ENCODE measurements around the gene MYO3A. TPM values are rescaled to one million over a fixed set of nuclear protein-coding genes. Genes with fewer than 3 reads are reported as not detected.

The MYO3A gene
- total RNA-seq, 1 experiment from 2014 or later: not detected

DNA sequence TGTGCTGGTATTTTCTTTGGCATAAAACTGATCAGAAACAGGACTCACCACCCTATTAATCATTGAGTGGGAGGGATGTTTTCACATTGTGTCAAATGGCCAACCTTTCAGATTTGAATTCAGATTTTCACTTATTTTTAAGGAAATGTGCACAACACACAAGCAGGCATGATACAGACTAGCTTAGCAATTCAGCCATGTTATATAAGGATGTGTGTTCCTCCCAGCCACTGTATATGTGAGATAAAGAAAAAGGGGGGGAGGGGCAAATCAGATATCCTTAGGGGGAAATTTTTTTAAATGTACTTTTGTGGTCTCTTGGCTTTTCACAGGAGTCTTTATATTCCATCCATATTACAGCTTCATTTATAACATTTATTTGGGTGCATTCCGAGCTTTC, 285.6 kb downstream of the MYO3A start:
- in situ Hi-C loops (cut with HindIII; ENCODE audit: low pct_unique_long_range_greater_than_20kb, low sequenced_read_pairs): no loop called here
- no peak for DNase-seq (ENCODE audit: low read depth, low spot score)

DNA sequence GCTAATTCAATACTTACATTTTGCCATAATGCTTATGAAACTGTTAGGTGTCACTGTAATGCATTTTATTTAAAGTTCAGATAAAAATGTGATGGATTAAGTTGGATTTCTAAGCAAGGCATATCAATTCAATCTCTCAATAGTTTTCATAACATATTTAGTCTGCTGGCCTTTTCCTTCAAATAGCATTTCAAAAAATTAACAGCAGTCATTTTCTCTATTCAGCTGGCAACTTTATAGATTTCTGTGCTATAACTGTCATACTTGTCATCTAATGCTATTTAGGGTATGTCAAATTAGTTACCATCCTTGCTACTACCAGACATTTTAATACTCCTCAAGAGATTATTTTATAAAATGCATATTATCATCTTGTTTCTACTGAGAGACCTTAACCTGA, 286.9 kb downstream of the MYO3A start:
- in situ Hi-C loops (cut with HindIII; ENCODE audit: low pct_unique_long_range_greater_than_20kb, low sequenced_read_pairs): no loop called here
- no peak for DNase-seq (ENCODE audit: low read depth, low spot score)

DNA sequence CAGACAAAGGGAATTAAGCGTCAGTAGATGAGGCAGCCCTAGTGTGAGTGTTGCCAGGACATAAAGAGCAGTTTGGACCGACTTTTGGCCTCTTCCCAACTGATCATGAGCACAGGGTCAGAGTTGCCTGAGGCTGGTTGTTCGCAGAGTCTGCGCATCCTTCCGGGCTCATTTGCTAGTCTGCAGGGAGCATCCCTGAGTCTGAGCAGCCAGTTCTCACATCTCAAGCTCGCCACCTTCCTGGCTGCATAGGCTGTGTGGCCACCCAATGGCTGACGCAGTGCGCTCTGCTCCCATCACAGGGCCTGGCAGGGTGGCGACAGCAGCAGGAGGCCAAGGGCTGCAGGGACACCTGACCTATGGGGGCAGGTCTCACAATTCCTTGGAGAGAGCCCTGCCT, 287.5 kb downstream of the MYO3A start:
- in situ Hi-C loops (cut with HindIII; ENCODE audit: low pct_unique_long_range_greater_than_20kb, low sequenced_read_pairs): no loop called here
- no peak for DNase-seq (ENCODE audit: low read depth, low spot score)

DNA sequence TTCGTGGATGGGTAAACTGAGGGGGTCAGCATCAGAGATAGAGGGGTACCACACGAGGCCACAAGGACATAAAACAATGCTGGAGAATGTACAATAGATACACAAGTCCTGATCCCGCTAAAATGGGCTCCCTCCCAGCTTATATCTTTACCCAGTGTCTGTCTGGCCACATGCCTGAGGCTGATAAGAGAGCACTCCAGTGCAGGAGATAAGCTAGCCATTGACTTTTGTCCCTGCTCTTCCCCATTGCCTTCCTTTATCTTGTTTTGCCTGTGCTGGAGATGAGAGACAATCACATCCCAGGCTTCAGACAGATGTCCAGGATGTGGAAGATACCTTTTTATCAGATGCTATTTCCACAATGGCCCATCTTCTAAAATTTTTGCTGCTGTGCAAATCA, 288.5 kb downstream of the MYO3A start:
- DNase-seq (ENCODE audit: low read depth, low spot score): no peak
- in situ Hi-C loops (cut with HindIII; ENCODE audit: low pct_unique_long_range_greater_than_20kb, low sequenced_read_pairs): no loop called here

DNA sequence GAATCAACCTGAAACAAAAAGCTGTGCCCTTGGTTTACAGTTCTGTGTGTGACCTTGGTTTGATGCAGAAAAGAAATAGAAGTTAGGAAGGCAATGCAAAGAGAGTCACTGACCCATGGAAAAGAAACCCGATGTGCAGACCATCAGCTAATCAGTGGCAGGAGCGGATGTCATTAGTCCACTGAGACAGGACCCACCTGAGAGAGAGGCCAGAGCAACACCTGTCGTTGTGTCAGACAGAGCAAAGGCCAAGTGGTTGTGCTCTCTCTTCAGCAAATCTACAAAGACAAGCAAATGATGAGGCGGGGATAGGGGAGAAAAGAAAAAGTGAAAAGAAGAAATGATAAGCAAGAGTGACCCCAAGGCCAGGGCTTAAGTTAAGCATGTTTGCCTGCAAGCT, 291.3 kb downstream of the MYO3A start:
- in situ Hi-C loops (cut with HindIII; ENCODE audit: low pct_unique_long_range_greater_than_20kb, low sequenced_read_pairs): no loop called here
- no peak for DNase-seq (ENCODE audit: low read depth, low spot score)

DNA sequence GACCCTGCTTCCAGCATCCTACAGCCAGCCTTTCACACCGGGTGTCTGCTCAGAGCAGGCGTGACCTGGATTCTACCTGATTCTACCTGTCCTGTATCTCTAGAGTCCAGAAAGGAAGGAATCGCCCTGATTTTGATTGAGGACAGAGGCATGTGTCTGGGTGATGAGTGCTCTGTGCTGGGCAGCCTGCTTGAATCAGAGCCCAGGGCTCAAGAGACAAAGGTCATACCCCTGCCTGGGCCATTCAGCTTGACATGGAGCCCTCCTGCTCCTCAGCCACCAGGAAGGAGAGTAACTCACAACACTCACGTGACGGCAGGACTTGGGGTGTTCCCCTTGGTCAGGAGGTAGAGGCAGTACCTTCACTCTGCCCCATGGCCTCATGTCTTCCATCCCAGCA, 293.8 kb downstream of the MYO3A start:
- in situ Hi-C loops (cut with HindIII; ENCODE audit: low pct_unique_long_range_greater_than_20kb, low sequenced_read_pairs): no loop called here
- no peak for DNase-seq (ENCODE audit: low read depth, low spot score)

DNA sequence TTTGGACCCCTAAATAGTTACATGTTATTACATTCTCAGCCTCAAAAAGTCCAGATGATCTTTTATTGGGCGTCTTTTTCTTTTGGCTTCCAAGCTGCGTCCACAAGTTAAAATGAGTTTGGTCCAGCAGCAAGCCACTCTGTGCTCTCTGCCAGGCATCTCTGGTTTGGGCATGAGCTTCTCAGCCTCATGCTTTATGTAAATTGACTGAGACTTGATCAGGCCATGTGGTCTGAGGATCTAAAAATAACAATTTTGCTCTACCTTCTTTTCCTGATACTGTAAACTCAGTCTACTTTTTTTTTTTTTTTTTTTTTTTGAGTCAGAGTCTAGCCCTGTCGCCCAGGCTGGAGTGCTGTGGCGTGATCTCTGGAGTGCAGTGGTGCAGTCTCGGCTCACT, 298.1 kb downstream of the MYO3A start:
- in situ Hi-C loops (cut with HindIII; ENCODE audit: low pct_unique_long_range_greater_than_20kb, low sequenced_read_pairs): no loop called here
- DNase-seq (ENCODE audit: low read depth, low spot score): no peak

DNA sequence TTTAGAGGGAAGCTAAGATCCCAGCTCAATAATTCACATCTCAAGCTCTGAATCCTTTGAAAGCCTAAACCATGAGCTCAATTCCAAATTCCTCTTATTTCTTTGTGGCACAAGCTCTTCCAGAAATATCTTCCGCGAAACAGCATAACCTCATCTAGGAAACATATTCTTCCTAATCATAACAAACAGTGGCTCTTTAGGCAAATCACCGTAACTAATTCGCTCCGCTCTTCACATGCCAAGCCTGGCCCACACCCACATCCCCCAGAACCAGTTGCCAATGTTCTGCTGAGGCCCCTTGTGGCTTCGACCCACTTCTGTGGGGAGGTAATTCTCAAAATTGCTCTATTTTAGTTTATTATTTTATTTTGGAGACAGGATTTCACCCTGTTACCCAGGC, 301.7 kb downstream of the MYO3A start:
- DNase-seq (ENCODE audit: low read depth, low spot score): no peak
- in situ Hi-C loops (cut with HindIII; ENCODE audit: low pct_unique_long_range_greater_than_20kb, low sequenced_read_pairs): no loop called here

DNA sequence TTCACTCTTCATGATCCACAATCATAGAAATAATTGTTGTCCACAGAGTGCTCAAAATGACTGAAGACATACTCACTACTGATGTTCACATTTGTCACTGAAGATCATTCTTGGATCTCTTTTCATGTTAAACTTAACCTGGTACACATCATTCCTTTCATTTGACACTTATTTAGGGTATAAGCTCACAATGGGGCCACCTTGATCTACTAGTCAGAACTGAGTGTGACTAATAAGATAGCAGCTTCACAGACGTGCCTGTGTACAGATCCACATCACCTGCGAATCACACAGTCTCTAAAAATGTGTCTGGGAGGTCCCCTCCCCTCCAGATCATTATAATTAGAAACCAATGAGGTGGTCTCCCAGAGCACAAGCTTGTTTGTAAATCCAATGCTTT, 304.3 kb downstream of the MYO3A start:
- in situ Hi-C loops (cut with HindIII; ENCODE audit: low pct_unique_long_range_greater_than_20kb, low sequenced_read_pairs): no loop called here
- no peak for DNase-seq (ENCODE audit: low read depth, low spot score)

DNA sequence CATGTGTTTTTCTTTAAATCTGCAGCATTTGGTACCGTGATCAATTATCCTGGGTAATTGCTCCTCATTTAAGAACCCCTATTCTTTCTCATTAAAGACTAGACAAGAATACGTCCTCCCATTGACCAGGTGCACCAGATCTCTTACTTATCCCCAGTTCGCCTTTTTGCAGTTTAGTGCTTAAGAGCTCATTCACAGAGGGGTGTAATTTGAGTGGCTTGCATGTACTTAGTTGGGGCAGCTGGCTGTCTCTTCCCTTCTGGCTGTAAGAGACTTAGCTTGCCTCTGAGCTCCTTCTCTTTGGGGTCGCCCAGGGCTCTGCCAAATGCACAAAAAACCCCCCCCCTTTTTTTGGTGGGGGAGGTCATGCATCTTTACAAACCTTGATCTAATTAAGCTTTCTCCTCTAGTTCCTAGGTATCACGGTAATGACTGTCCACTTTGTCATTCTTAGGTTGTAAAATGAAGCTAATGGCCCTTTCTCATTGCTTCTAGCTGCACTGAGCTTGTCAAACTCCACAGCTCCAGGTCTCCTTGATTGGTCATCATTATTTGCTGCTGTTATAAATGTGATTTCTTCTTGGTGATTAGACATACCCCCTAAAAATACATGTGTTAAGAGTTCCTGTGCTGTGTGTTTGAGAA, 308.8 kb downstream of the MYO3A start:
- no peak for DNase-seq (ENCODE audit: low read depth, low spot score)
- in situ Hi-C loops (cut with HindIII; ENCODE audit: low pct_unique_long_range_greater_than_20kb, low sequenced_read_pairs): no loop called here

DNA sequence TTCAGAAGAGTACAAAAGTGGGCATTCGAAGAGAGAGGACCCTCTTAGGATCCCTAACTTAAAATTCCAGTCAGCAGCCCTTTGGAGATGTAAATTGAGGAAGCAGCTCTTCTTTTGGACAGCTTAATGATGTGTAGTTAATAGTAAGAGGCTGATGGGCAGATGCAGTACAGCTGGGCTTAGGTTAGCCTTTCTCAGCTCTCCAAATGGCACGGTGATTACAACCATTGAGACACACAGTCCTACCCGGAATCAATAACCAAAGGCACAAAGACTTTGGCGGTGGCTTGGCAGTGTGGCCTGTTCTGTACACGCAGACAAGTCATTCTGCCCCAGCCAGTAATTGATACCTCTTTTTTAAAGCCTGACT, 309.3 kb downstream of the MYO3A start:
- in situ Hi-C loops (cut with HindIII; ENCODE audit: low pct_unique_long_range_greater_than_20kb, low sequenced_read_pairs): no loop called here

DNA sequence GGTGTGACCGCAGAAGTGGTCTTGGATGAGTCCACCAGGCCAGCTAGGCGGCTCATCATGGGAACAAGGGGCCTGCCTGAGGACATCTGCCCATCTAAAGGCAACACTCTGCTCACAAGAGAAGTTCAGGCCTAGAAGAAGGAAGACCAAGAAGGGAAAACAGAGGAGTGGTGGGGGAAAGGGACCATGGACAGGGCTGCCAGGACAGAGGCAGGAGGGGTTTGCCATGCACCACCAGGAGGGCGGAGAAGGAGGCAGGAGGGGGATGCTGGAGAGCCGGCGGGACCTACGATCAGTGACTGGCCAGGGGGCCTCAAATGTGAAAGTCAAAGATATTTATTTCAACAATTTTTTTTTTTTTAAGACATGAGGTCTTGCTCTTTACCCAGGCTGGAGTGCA, 315.7 kb downstream of the MYO3A start:
- no peak for DNase-seq (ENCODE audit: low read depth, low spot score)

More for the DNA sequence above, 309.3 kb downstream of the MYO3A start:
- DNase-seq (ENCODE audit: low read depth, low spot score): no peak

DNA sequence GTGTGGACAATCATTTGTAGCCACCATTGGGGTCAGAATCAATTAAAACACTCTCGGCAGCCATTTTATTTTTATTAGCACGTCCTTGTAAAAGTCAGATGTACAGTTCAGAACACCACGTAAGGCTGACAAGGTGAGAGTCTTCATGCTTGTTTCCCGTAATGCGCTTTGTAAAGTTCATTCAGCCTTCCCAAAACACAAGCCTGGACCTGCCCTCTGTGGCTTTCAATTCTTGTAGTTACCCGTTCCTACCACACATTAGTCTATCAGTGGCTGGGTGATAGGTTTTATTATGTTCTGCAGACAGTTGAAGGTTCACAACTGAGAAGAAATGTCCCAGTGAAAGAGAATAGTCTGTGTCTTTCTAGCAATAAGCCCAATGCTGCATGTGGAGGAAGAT, 317.9 kb downstream of the MYO3A start:
- in situ Hi-C loops (cut with HindIII; ENCODE audit: low pct_unique_long_range_greater_than_20kb, low sequenced_read_pairs): no loop called here

More for the DNA sequence above, 315.7 kb downstream of the MYO3A start:
- in situ Hi-C loops (cut with HindIII; ENCODE audit: low pct_unique_long_range_greater_than_20kb, low sequenced_read_pairs): no loop called here

DNA sequence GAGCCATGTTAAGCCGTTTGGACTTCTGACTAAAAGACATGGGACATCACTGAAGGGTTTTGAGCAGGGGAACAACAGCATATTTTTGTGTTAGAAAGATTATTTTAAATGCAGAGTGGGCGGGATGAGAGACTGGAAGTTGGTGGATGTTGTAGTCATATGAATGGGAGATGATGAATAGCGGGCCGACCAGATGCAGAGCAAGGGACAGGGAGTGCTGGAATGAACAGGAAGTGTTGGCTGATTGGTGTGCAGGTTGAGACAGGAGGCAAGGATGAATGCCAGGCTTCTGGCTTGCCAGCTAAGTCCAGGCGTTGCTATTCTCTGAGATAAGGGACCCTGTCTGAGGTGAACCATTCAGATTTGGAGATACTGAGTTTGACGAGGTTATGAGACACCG, 320.6 kb downstream of the MYO3A start:
- no peak for DNase-seq (ENCODE audit: low read depth, low spot score)
- in situ Hi-C loops (cut with HindIII; ENCODE audit: low pct_unique_long_range_greater_than_20kb, low sequenced_read_pairs): no loop called here

More for the DNA sequence above, 317.9 kb downstream of the MYO3A start:
- no peak for DNase-seq (ENCODE audit: low read depth, low spot score)

DNA sequence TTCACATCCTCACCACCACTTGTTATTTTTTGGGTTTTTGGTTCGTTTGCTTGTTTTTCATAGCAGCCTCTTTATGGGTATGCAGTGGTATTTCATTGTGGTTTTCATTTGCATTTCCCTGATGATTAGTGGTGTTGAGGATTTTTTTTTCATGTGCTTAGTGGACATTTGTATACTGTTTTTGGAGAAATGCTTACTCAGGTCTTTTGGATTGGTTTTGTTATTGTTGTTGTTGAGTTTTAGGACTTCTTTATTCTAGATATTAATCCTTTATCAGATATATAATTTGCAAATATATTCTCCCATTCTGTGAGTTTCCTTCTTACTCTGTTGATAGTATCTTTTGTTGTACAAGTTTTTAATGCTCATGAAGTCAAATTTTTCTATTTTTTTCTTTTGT, 325.3 kb downstream of the MYO3A start:
- in situ Hi-C loops (cut with HindIII; ENCODE audit: low pct_unique_long_range_greater_than_20kb, low sequenced_read_pairs): no loop called here
- no peak for DNase-seq (ENCODE audit: low read depth, low spot score)
